ENCODE data around the gene KLHL42.

Gene KLHL42

GRCh38 chr12:27851311-27851710 is 71.3 kb downstream of the KLHL42 start:
- no peak for DNase-seq (ENCODE audit: extremely low read depth in 1 of 2, low read depth in 1 of 2)

GRCh38 chr12:27852117-27852516 is 72.1 kb downstream of the KLHL42 start:
- no peak for DNase-seq (ENCODE audit: extremely low read depth in 1 of 2, low read depth in 1 of 2)
